Neural cell (in vitro differentiated cells): Measurements from ENCODE around the gene DARS1.

ENCODE experiments used
- CTCF ChIP-seq: fragments of 450-650 bp; IDR thresholded peaks from 2 replicates; pipeline ENCODE4 v1.5.1; 2014; ENCODE audit warnings: antibody characterized with exemption, mild to moderate bottlenecking, moderate library complexity; ENCODE audit not compliant: poor library complexity, severe bottlenecking
- EZH2 ChIP-seq: fragments of 200-600, 300-800 bp; shearing (Covaris generic), sonication (generic); IDR thresholded peaks from 2 replicates; pipeline ENCODE4 v1.6.1; 2014; ENCODE audit warnings: antibody characterized with exemption, low read length, borderline replicate concordance, mild to moderate bottlenecking; ENCODE audit not compliant: insufficient read depth, poor library complexity, severe bottlenecking

GRCh38 chr2:135944625-135945024, 40.8 kb downstream of the DARS1 start:
- TF ChIP-seq CTCF (no peak), EZH2 (no peak)
